Stimulated activated CD4-positive, alpha-beta T cell treated with anti-CD3 and anti-CD28 coated beads, Interleukin-15, amount 100 ng/mL, for 1 hour (primary cell): ENCODE data around the gene R3HDML.

Experiments
- DNase-seq, 2 donors: peaks; one replicate each; pipeline ENCODE4 v3.0.0-alpha.2; 2020; ENCODE audit warnings: low read depth in 1 of 2, low spot score in 1 of 2

Gene R3HDML

DNA sequence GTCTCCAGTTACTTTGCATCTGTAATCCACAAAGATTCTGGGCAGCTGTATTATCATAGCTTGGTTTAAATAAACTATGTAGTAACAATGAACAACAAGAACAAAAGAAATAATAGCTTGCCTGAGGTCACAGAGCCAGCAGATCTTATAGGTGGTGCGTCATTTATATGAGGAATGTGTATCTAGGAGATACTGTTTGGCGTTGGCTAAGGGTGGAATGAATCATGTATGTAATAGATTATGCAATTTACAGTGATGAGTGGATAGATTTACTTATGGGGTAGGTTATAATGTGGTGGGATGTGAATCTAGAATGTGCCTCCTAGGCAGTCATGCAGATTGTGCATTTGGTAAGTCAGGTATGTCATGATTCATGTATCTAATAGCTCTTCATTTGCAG, 61.5 kb downstream of the R3HDML start:
- DNase-seq, result no peak

DNA sequence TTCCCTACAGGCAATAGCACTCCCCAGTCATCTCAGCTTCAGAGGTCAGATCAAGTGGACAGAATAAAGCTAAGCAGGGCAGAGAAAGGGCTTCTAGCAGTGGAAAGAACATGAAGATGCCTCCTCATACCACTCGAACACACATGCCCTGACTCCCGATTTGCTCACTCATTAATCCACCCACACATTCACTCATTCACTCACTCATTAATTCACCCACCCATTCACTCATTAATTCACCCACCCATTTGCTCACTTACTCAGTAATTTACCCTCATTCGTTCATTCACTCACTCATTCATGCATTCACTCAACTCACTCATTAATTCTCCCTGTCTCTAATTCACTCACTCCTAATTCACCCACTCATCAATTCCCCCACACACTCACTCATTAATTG, 62.6 kb downstream of the R3HDML start:
- DNase-seq, result no peak

DNA sequence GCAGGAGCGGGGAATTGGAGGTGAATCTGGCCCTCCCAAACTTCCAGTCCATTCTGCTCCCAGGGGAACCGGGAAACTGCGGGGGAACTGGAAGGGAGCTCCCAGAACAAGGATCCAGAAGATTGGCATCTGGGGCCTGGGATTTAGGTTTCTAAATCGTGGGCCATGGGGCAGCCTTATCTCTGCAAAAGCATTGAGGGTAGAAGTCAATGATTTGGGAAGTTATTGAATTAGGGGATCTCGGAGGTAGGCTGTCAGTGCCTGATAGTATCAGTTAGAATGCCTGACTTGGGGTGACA, 63.8 kb downstream of the R3HDML start:
- no peak for DNase-seq
